PC-3 (cell line): Measurements from ENCODE around the gene TUBG2. TPM values are rescaled to one million over a fixed set of nuclear protein-coding genes. Genes with fewer than 3 reads are reported as not detected.

Experiments used
- ATAC-seq: fragments of 200-7000 bp; cut with Tn5 transposase; 2 replicates; pipeline ENCODE4 v1.9.1; 2020; ENCODE audit warnings: mild to moderate bottlenecking, moderate library complexity
- BruUV-seq: library from RNA; stranded (reverse); fragments of 400-500 nt; replicated peaks from 2 replicates; lab custom pipeline; 2021; lab: Mats Ljungman, UMichigan
- CTCF ChIA-PET: fragments of 300-600 bp; sonication (Branson Sonifier 250); formaldehyde crosslinking; loops from one replicate; lab custom pipeline; 2022; ENCODE audit warnings: antibody characterized with exemption; lab: Charles Lee
- POLR2A ChIA-PET: fragments of 300-600 bp; sonication (Branson Sonifier 250); formaldehyde crosslinking; loops from one replicate; lab custom pipeline; 2022; ENCODE audit warnings: antibody characterized with exemption; ENCODE audit not compliant: unreplicated experiment; lab: Charles Lee
- DNase-seq: peaks from one replicate; pipeline ENCODE4 v3.0.0-alpha.2; 2015
- H2AFZ ChIP-seq: fragments of 300-600 bp; sonication (generic); 2 replicates; pipeline ENCODE4 v1.6.0; 2016; ENCODE audit warnings: antibody characterized with exemption, low read length
- H3F3A ChIP-seq: fragments of 300-600 bp; sonication (generic); one replicate; pipeline ENCODE4 v1.6.0; 2017; ENCODE audit warnings: antibody characterized with exemption, low read length, control low read depth, mild to moderate bottlenecking; ENCODE audit not compliant: unreplicated experiment
- H3K27ac ChIP-seq: fragments of 300-600 bp; sonication (generic); 2 replicates; pipeline ENCODE4 v1.5.1; 2016; ENCODE audit warnings: mild to moderate bottlenecking, low read length
- H3K27me3 ChIP-seq: fragments of 300-600 bp; sonication (generic); 2 replicates; pipeline ENCODE4 v1.6.1; 2016; ENCODE audit warnings: low read length, mixed read lengths
- H3K36me3 ChIP-seq: fragments of 300-600 bp; sonication (generic); 2 replicates; pipeline ENCODE4 v1.6.1; 2016; ENCODE audit warnings: low read depth, mixed run types, low read length, mixed read lengths
- H3K4me1 ChIP-seq: fragments of 300-600 bp; sonication (generic); 2 replicates; pipeline ENCODE4 v1.5.1; 2016; ENCODE audit warnings: low read length; ENCODE audit not compliant: insufficient read depth
- H3K4me2 ChIP-seq: fragments of 300-600 bp; sonication (generic); 2 replicates; pipeline ENCODE4 v1.6.0; 2016; ENCODE audit warnings: low read length
- H3K4me3 ChIP-seq: fragments of 300-600 bp; sonication (generic); 2 replicates; pipeline ENCODE4 v1.5.1; 2016; ENCODE audit warnings: mild to moderate bottlenecking, low read length, mixed read lengths
- H3K79me2 ChIP-seq: fragments of 300-600 bp; sonication (generic); 2 replicates; pipeline ENCODE4 v1.6.1; 2017; ENCODE audit warnings: low read length, mixed read lengths
- H3K9ac ChIP-seq: fragments of 300-600 bp; sonication (generic); 2 replicates; pipeline ENCODE4 v1.6.0; 2016; ENCODE audit warnings: mild to moderate bottlenecking, low read length
- H3K9me2 ChIP-seq: fragments of 300-600 bp; sonication (generic); replicated peaks from 2 replicates; pipeline ENCODE4 v1.6.1; 2016; ENCODE audit warnings: mixed run types, low read length, mixed read lengths
- H3K9me3 ChIP-seq: fragments of 300-600 bp; sonication (generic); 2 replicates; pipeline ENCODE4 v1.6.1; 2016; ENCODE audit warnings: low read length, mixed read lengths
- H4K20me1 ChIP-seq: fragments of 300-600 bp; sonication (generic); 2 replicates; pipeline ENCODE4 v1.6.1; 2016; ENCODE audit warnings: low read length, mixed read lengths
- EZH2 ChIP-seq: fragments of 300-600 bp; sonication (generic); IDR thresholded peaks from one replicate; pipeline ENCODE4 v1.6.1; 2017; ENCODE audit warnings: antibody characterized with exemption, mild to moderate bottlenecking, low read length; ENCODE audit not compliant: unreplicated experiment
- EZH2phosphoT487 ChIP-seq: fragments of 300-600 bp; sonication (generic); IDR thresholded peaks from 2 replicates; pipeline ENCODE4 v1.6.1; 2018; ENCODE audit warnings: mild to moderate bottlenecking, antibody characterized with exemption, low read length, borderline replicate concordance
- intact Hi-C: fragments of 100-400 bp; cut with micrococcal nuclease; formaldehyde crosslinking; loops from 2 replicates; pipeline ENCODE4 v1.9.0; 2023
- microRNA-seq: library from miRNA; unstranded; fragments of <30 nt; microRNA quantifications from one replicate; pipeline ENCODE4 v1.1.0, GENCODE V29; 2020; ENCODE audit not compliant: unreplicated experiment
- total RNA-seq: library from RNA; depleted of rRNA; stranded (reverse); fragments of >200 nt; gene quantifications from 2 replicates; pipeline ENCODE4 v1.2.3, GENCODE V29; 2014; rRNA removed
- TF ChIP-seq, protein P1 (sequence below): fragments of 300-600 bp; sonication (generic); conservative IDR thresholded peaks from 2 replicates; pipeline ENCODE4 v1.5.1; 2017; ENCODE audit warnings: antibody characterized with exemption, low read depth, mild to moderate bottlenecking, low read length

Gene TUBG2
- total RNA-seq, 1 experiment from 2014 or later: 7.1 TPM

DNA sequence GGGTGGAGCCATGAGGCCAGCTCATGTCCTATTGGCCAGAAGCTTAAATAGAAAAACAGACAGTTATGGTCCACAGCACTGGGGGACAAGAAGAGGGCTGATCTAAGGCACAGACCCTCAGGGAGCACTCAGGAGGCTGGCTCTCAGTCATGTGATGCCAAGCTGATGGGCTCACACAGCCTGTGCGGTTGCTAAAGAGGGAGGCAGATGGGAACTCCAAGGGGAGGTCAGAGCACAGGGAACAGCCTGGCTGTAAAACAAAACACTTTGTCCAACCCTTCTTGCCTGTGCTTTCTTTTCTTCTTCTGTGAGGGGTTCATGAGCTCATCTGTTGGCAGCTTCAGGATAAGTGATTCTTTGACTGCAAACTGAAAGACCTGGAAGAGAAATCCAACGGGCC lies 50.5 kb downstream of the TUBG2 start:
- H3K9ac ChIP-seq: no peak overlapping the region
- H3K4me1 ChIP-seq: no peaks in the 10 kb centered on the region
- intact Hi-C loops: no loop called here
- H3K27ac ChIP-seq: no peak overlapping the region
- DNase-seq: no peak
- H3K27me3 ChIP-seq: no peaks in the 10 kb centered on the region
- H3K9me3 ChIP-seq: no peaks in the 10 kb centered on the region
- no peak overlapping the region for H3K4me2 ChIP-seq
- TF ChIP-seq EZH2phosphoT487 (no peak), EZH2 (no peak)
- TF ChIP-seq, protein P1, sequence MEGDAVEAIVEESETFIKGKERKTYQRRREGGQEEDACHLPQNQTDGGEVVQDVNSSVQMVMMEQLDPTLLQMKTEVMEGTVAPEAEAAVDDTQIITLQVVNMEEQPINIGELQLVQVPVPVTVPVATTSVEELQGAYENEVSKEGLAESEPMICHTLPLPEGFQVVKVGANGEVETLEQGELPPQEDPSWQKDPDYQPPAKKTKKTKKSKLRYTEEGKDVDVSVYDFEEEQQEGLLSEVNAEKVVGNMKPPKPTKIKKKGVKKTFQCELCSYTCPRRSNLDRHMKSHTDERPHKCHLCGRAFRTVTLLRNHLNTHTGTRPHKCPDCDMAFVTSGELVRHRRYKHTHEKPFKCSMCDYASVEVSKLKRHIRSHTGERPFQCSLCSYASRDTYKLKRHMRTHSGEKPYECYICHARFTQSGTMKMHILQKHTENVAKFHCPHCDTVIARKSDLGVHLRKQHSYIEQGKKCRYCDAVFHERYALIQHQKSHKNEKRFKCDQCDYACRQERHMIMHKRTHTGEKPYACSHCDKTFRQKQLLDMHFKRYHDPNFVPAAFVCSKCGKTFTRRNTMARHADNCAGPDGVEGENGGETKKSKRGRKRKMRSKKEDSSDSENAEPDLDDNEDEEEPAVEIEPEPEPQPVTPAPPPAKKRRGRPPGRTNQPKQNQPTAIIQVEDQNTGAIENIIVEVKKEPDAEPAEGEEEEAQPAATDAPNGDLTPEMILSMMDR: no peak
- no peak overlapping the region for H2AFZ ChIP-seq
- BruUV-seq: no TSS peak
- no peaks in the 10 kb centered on the region for H4K20me1 ChIP-seq
- no peaks in the 10 kb centered on the region for H3F3A ChIP-seq
- no peak for ATAC-seq
- no peaks in the 10 kb centered on the region for H3K36me3 ChIP-seq
- no peaks in the 10 kb centered on the region for H3K79me2 ChIP-seq
- H3K4me3 ChIP-seq: no peak overlapping the region
- no peaks in the 10 kb centered on the region for H3K9me2 ChIP-seq
- ChIA-PET POLR2A (no interaction called here), CTCF (interaction anchor here (0.7 kb wide), 1 partner anchor 131 kb away, joined by 3 read pairs; no protein-coding TSS in a partner anchor)

Small RNAs within 50 kb of the gene (microRNA-seq; reads per million reads assigned to microRNA genes)
- gene MIR6780A: not detected

Other genes starting within 250 kb of the TUBG2 start
- gene CAVIN1, start 236.0 kb upstream of the TUBG2 start, total RNA-seq: 0.17 TPM in 1 of 2 replicates, not detected in the other
- 0.07 and 0.35 TPM in 2 replicates for gene ATP6V0A1, start 200.4 kb upstream of the TUBG2 start, total RNA-seq
- gene NAGLU, start 123.0 kb upstream of the TUBG2 start, total RNA-seq: 4.9 and 9.8 TPM in 2 replicates
- 0.86 and 1.5 TPM in 2 replicates for gene HSD17B1, start 106.4 kb upstream of the TUBG2 start, total RNA-seq
- 33.3 and 54.3 TPM in 2 replicates for gene COASY, start 97.1 kb upstream of the TUBG2 start, total RNA-seq
- 25.8 and 26.2 TPM in 2 replicates for gene MLX, start 92.2 kb upstream of the TUBG2 start, total RNA-seq
- gene PSMC3IP, start 81.6 kb upstream of the TUBG2 start, total RNA-seq: 20.3 and 24.1 TPM in 2 replicates
- gene RETREG3, start 49.9 kb upstream of the TUBG2 start, total RNA-seq: 19.3 and 21.9 TPM in 2 replicates
- gene TUBG1, start 49.6 kb upstream of the TUBG2 start, total RNA-seq: 97.2 and 114 TPM in 2 replicates
- 20.1 and 27.8 TPM in 2 replicates for gene PLEKHH3, start 17.7 kb downstream of the TUBG2 start, total RNA-seq
- 0.58 TPM in 1 of 2 replicates, not detected in the other for gene CCR10, start 22.6 kb downstream of the TUBG2 start, total RNA-seq
- gene CNTNAP1, start 23.2 kb downstream of the TUBG2 start, total RNA-seq: 4.6 and 6.6 TPM in 2 replicates
- 5.8 and 13.7 TPM in 2 replicates for gene EZH1, start 85.8 kb downstream of the TUBG2 start, total RNA-seq
- not detected in 2 replicates for gene RAMP2, start 101.9 kb downstream of the TUBG2 start, total RNA-seq
- gene VPS25, start 114.2 kb downstream of the TUBG2 start, total RNA-seq: 56.7 and 62.0 TPM in 2 replicates
- gene WNK4, start 121.3 kb downstream of the TUBG2 start, total RNA-seq: 13.0 and 17.4 TPM in 2 replicates
- 44.6 and 49.6 TPM in 2 replicates for gene COA3, start 139.4 kb downstream of the TUBG2 start, total RNA-seq
- gene CNTD1, start 139.6 kb downstream of the TUBG2 start, total RNA-seq: not detected in 2 replicates
- gene BECN1, start 165.0 kb downstream of the TUBG2 start, total RNA-seq: 84.0 and 93.7 TPM in 2 replicates
- gene PSME3, start 174.1 kb downstream of the TUBG2 start, total RNA-seq: 107 and 123 TPM in 2 replicates
- gene AOC2, start 185.3 kb downstream of the TUBG2 start, total RNA-seq: 0.63 and 1.4 TPM in 2 replicates
- 0.26 and 0.35 TPM in 2 replicates for gene AOC3, start 191.9 kb downstream of the TUBG2 start, total RNA-seq
- gene G6PC1, start 241.5 kb downstream of the TUBG2 start, total RNA-seq: not detected in 2 replicates